Astrocyte (in vitro differentiated cells and primary cell): Measurements from ENCODE around the gene SAMD14. TPM values are rescaled to one million over a fixed set of nuclear protein-coding genes. Genes with fewer than 3 reads are reported as not detected.

Experiments used
- DNase-seq: peaks from one replicate; pipeline ENCODE4 v3.0.0-alpha.2; 2010; ENCODE audit warnings: low read depth
- FAIRE-seq: peaks from 2 replicates; lab custom pipeline; 2011; peaks lifted over from hg19 to GRCh38; lab: Jason Lieb, UNC
- H2AFZ ChIP-seq: 2 replicates; pipeline ENCODE4 v1.6.0; 2012; ENCODE audit warnings: low read depth, low read length, inconsistent platforms
- H3K27ac ChIP-seq: 2 replicates; pipeline ENCODE4 v1.5.1; 2011; ENCODE audit warnings: low read depth, low read length, inconsistent platforms
- H3K27me3 ChIP-seq: 2 replicates; pipeline ENCODE4 v1.6.0; 2011; ENCODE audit warnings: low read length, inconsistent platforms; ENCODE audit not compliant: insufficient read depth
- H3K36me3 ChIP-seq: 2 replicates; pipeline ENCODE4 v1.5.1; 2011; ENCODE audit warnings: low read length, inconsistent platforms; ENCODE audit not compliant: insufficient read depth
- H3K4me1 ChIP-seq: 2 replicates; pipeline ENCODE4 v1.5.1; 2011; ENCODE audit warnings: low read length, inconsistent platforms; ENCODE audit not compliant: insufficient read depth
- H3K4me2 ChIP-seq: 2 replicates; pipeline ENCODE4 v1.6.0; 2012; ENCODE audit warnings: low read length, inconsistent platforms
- H3K4me3 ChIP-seq: 2 replicates; pipeline ENCODE4 v1.5.1; 2011; ENCODE audit warnings: low read depth, mild to moderate bottlenecking, low read length, inconsistent platforms; ENCODE audit not compliant: insufficient read depth
- H3K79me2 ChIP-seq: 2 replicates; pipeline ENCODE4 v1.6.0; 2012; ENCODE audit warnings: mild to moderate bottlenecking, low read length, inconsistent platforms; ENCODE audit not compliant: insufficient read depth
- H3K9ac ChIP-seq: 2 replicates; pipeline ENCODE4 v1.6.0; 2012; ENCODE audit warnings: mild to moderate bottlenecking, low read length, inconsistent platforms
- H3K9me3 ChIP-seq: 2 replicates; pipeline ENCODE4 v1.5.1; 2012; ENCODE audit warnings: low read depth, mild to moderate bottlenecking, low read length, inconsistent platforms; ENCODE audit not compliant: insufficient read depth
- H4K20me1 ChIP-seq: 2 replicates; pipeline ENCODE4 v1.6.0; 2012; ENCODE audit warnings: low read length, inconsistent platforms; ENCODE audit not compliant: insufficient read depth
- H3K27ac Mint-ChIP-seq: one replicate; pipeline ENCODE4 v1.8.0; 2021; ENCODE audit warnings: mild to moderate bottlenecking, mixed read lengths; ENCODE audit not compliant: unreplicated experiment
- H3K27me3 Mint-ChIP-seq: one replicate; pipeline ENCODE4 v1.8.0; 2021; ENCODE audit warnings: low read depth, mixed read lengths; ENCODE audit not compliant: unreplicated experiment
- H3K36me3 Mint-ChIP-seq: one replicate; pipeline ENCODE4 v1.8.0; 2021; ENCODE audit warnings: low read depth, mixed read lengths; ENCODE audit not compliant: unreplicated experiment
- H3K4me1 Mint-ChIP-seq: one replicate; pipeline ENCODE4 v1.8.0; 2021; ENCODE audit warnings: low read depth, mixed read lengths; ENCODE audit not compliant: unreplicated experiment
- H3K4me3 Mint-ChIP-seq: one replicate; pipeline ENCODE4 v1.8.0; 2021; ENCODE audit warnings: mild to moderate bottlenecking, moderate library complexity, mixed read lengths; ENCODE audit not compliant: unreplicated experiment
- H3K9me3 Mint-ChIP-seq: one replicate; pipeline ENCODE4 v1.8.0; 2021; ENCODE audit warnings: mild to moderate bottlenecking, mixed read lengths; ENCODE audit not compliant: unreplicated experiment
- CTCF ChIP-seq: IDR thresholded peaks from 2 replicates; pipeline ENCODE4 v1.5.1; 2011; ENCODE audit warnings: low read depth, mild to moderate bottlenecking, inconsistent platforms, low read length, moderate library complexity; ENCODE audit not compliant: insufficient read depth
- EZH2 ChIP-seq: IDR thresholded peaks from 2 replicates; pipeline ENCODE4 v1.6.1; 2012; ENCODE audit warnings: mild to moderate bottlenecking, low read length, inconsistent platforms; ENCODE audit not compliant: insufficient read depth
- total RNA-seq: library from RNA; stranded (reverse); gene quantifications from 2 replicates; pipeline ENCODE4 v1.2.1, GENCODE V29; 2021

The SAMD14 gene
- total RNA-seq, 1 donor from 2014 or later, result 10.8 TPM

GRCh38 chr17:50171371-50172071, 41.6 kb upstream of the SAMD14 start:
- no peaks in the 10 kb centered on the region for H3K79me2 ChIP-seq
- no peaks in the 10 kb centered on the region for H4K20me1 ChIP-seq
- FAIRE-seq, result no peak
- H3K4me3 ChIP-seq, result no peak overlapping the region
- peaks cover 23% of the 10 kb centered on the region for H3K4me1 ChIP-seq
- H3K36me3 ChIP-seq, result no peaks in the 10 kb centered on the region
- H3K9me3 ChIP-seq, result no peaks in the 10 kb centered on the region
- H3K4me2 ChIP-seq, result no peak overlapping the region
- peaks cover 2% of the 10 kb centered on the region for H3K27me3 Mint-ChIP-seq
- peaks cover 31% of the 10 kb centered on the region for H3K4me1 Mint-ChIP-seq
- no peak overlapping the region for H3K9ac ChIP-seq
- no peak for DNase-seq
- H3K4me3 Mint-ChIP-seq, result no peak overlapping the region
- TF ChIP-seq CTCF (no peak), EZH2 (no peak)
- H3K27ac ChIP-seq, result no peak overlapping the region
- peak overlapping the region; percentile 91 for H3K27ac Mint-ChIP-seq
- no peaks in the 10 kb centered on the region for H3K27me3 ChIP-seq
- peaks cover 3% of the 10 kb centered on the region for H3K36me3 Mint-ChIP-seq
- no peak overlapping the region for H2AFZ ChIP-seq
- H3K9me3 Mint-ChIP-seq, result no peaks in the 10 kb centered on the region

GRCh38 chr17:50170662-50171370, 40.9 kb upstream of the SAMD14 start:
- Histone ChIP-seq H3K9ac (no peak overlapping the region), H3K4me1 (peaks cover 18% of the 10 kb centered on the region), H3K36me3 (no peaks in the 10 kb centered on the region), H3K9me3 (no peaks in the 10 kb centered on the region), H2AFZ (no peak overlapping the region), H3K79me2 (no peaks in the 10 kb centered on the region), H3K4me2 (no peak overlapping the region), H3K27ac (no peak overlapping the region), H3K4me3 (no peak overlapping the region), H4K20me1 (no peaks in the 10 kb centered on the region), H3K27me3 (no peaks in the 10 kb centered on the region)
- TF ChIP-seq CTCF (no peak), EZH2 (no peak)
- Mint-ChIP-seq H3K27me3 (peaks cover 2% of the 10 kb centered on the region), H3K27ac (peak overlapping the region; percentile 91), H3K4me3 (no peak overlapping the region), H3K36me3 (no peaks in the 10 kb centered on the region), H3K9me3 (no peaks in the 10 kb centered on the region), H3K4me1 (peaks cover 26% of the 10 kb centered on the region)
- FAIRE-seq (no peak), DNase-seq (no peak)
